Fibroblast of peridontal ligament (primary cell): ENCODE data around the gene ASCL3.
"Not testable (repeated sequence)": the region's sequence is repeated elsewhere in the genome, so short reads cannot be mapped to it uniquely, and the experiment has no call there.

Experiments
- DNase-seq: peaks from one replicate; pipeline ENCODE4 v3.0.0-alpha.2; 2010; ENCODE audit errors: extremely low read depth

Gene ASCL3

DNA sequence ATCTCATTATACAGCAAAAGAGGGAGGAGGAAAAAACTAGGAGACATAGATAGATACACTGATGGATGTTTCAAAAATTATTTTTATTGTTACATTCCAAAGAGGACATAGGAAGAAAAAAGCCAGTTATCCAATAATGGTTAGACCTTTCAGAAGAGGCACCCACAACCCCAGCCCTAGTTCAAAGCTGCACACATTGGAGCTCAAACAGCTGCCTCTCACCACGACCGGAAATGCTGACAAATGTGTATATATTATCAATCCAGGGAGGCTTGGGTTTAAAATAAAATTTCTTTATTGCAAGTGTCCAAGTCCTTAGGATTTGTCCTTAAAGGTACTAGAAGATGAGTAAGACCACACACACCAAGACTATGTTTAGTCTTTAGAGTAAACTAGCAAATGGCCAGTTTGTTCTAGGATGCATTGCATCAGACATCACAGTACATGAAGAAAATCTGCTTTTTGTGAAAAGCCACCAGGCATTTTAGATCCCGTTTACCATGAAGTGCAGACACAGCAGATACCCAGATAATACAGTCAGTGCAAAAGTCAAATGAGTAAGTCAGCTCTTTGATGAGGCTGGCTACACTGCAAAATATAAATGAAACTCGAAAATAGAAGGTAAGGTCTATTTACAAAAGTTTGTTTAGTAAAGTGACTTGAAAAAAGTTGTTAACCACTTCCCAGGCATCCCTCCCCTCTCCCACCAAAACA, 4.6 kb upstream of the ASCL3 start:
- no peak for DNase-seq

DNA sequence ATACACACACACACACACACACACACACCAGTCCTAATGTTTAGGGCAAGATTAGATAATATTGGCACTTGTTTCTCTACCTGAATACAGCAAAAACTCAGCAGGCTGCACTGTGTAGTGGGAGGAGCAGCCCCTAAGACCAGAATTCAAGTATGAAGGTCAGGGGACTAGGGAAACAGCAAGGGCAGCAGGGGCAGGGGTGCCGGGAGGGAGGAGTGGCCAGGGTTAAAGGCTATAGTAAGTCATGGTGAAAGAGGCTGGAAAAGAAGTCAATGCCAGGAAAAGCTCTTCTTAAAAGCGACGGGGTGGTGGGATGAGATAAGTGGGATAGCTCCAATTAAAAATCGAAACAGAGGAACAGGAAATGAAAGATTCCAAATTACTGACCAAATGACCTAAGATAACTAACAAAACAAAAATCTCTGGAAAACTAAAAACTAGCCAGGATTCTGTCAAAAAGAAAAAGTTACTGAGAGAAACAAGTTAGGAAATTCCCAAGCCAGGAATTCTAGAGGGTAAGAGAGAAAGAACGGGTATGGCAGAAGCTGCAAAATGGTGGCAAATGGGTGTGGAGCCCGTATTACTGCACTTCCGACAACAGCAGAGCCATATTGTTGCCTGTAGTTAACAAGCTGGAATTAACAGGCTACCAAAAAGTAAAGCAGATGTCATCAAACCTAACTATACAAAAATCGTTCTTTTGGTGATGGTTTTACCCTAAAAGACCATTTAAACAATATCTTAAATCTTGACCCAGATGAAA, 1.3 kb downstream of the ASCL3 start:
- DNase-seq, result no peak

DNA sequence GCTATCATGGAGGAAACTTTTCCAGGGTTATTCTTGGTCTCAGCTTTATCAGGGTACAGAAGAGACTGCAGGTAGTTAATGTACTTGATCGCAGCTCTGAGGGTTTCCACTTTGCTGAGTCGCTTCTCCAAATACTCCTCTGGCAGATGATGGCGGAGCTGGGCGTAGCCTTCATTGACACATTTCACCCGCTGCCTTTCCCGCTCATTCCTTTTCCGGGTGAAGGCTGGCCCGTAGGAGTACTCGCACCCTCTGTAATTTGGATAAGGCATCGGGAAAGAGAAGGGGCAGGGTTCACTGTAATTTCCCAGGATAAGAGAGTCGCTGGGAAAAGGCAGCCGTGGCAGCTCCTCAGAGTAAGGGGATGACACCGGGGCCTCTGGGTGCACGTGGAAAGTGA, 5.2 kb downstream of the ASCL3 start:
- DNase-seq, result no peak

DNA sequence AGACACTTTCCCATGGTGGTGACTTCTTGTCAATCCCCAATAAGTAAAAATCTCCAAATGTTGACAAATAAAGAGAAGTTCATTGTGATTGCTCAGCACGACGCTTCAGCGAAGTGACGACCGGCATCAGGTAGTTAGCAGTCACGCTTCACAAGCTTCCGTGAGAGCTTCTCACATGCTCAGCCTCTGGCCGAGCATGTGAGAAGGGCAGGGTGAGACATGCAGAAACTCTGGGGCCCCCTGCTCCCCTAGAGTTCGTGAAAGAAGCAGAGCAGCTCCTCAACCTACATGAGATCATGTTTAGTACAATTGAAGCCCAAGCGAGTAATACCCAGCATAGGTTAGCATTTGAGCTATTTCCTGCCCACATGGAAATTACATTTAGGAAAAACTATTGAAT, 5.7 kb downstream of the ASCL3 start:
- DNase-seq, result no peak

DNA sequence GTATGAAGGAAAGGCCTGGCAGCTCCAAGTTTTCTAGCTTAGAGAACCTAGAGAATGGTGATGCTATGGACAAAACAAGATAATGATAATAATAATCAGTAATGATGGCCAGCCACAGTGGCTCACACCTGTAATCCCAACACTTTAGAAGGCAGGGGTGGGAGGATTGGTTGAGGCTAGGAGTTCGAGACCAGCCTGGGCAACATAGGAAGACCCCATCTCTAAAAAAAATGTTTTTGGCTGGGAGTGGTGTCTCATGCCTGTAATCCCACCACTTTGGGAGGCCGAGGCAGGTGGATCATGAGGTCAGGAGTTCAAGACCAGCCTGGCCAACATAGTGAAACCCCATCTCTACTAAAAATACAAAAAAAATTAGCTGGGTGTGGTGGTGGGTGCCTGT, 7.0 kb downstream of the ASCL3 start:
- DNase-seq, result not testable (repeated sequence)

DNA sequence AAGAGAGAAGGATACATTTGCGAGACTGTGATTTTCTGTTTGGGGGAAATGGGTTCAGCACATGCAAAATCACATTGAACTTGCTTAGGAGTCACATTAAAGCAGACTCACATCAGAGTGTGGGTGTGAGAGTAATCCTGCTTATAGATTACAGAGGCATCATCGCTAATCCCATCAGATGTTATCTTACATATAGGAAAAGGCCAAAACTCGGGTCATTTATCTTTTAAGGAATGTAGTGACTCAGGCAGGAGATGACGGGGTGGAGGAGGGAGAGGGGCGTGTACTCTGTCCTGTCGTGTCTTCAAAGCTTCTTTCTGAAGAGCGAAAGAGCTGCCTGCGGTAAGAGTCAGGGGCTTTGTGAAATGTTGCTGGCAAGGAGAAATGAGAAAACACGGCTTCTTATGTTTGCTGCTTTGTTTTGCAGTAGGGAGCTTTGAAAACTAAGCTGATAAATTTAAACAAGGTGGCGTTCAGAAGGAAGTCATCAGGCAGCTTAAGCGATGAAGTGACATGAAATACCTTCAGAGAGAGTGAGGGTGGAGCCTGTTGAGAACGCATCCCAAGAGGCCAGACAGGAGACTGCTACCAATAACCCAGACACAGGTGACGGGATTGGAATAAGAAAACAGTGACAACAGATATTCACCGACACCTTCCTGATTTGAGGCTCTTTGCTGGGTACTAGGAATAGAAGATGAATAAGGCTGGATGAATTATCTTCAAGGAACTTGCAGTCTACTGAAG, 7.9 kb downstream of the ASCL3 start:
- DNase-seq, result peak; percentile 36

DNA sequence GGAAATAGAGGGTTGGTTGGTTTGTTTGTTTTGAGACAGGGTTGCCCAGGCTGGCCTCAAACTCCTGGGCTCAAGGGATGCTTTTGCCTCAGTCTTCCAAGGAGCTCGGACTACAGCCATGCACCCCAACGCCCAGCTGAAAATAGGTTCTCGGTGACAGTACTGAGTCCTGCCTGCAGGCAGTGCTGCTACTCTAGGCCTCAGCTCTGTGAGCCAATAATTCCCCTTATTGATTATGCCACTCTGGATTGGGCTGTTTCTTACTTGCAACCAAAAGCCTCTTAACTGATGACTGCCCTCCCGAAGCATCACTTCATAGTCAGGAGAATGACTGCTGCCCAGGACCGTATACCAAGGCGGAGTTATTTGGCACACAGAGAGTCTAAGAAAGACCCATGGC, 8.9 kb downstream of the ASCL3 start:
- no peak for DNase-seq

DNA sequence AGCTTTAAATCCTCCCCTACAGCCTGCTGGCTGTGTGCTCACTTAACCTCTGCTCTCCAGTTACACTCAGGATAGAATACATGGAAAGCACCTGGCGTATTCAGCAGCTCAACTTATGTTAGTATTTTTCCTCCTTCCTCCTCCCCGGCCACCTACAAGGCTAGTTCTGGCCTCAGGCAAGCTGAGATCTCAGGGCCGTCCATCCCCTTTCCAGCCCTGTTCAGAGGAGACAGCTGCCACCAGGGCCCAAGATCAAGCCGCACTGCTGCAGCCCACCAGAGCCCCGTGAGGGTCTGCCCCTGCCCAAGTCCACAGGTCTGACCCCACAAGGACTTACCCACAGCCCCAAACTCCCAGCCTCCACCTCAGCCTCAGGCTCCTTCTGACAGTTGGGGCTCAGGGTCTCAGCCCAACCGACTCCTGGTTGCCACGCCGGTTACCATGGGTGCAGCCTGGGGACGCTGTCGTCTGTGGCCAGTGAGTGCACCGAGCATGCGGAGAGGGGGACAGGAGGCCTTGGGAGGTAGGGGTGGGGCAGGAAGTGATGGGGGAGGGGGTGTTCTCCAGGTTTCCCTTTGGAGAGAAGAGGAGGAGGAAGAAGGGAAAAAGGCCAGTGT, 10.1 kb downstream of the ASCL3 start, which contains the start of gene C11orf16:
C11orf16 (minus strand) TSS at position 384 of the 617 bp plus-strand sequence. CDS start 639 bp downstream, outside the sequence.
- no peak for DNase-seq

DNA sequence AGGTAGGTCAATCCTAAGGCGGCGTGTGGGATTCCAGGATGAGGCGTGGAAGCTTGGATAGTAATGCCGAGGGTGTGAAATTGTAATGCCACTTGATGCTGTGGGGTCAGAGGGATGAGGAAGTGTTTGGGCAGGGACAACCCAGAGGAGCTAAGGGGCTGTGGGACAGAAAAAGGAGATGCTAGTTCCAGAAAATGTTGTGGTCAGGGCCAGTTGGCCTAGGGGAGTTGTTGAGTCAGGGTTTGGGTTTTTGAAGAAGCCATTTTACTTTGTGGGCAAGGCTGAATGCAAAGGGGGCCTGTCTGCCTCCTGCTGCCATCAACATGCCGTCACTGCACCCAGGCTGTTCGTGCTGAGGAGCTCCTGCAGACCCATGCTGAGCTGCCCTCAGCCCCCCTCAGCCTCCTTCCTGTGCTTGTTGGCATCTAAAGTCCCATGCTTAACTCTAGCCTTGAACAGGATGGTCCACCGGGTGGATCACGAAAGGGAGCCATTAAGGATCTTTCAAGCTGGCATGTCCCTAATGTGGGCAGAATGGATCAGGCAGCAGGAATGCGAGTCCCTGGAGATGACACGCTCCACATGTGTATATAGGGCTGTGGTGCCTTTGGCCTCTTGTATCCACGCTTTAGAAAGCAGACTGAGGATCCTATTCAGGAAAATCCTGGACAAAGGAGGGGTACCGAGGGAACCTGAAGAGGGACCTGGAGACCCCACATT, 12.2 kb downstream of the ASCL3 start:
- no peak for DNase-seq

DNA sequence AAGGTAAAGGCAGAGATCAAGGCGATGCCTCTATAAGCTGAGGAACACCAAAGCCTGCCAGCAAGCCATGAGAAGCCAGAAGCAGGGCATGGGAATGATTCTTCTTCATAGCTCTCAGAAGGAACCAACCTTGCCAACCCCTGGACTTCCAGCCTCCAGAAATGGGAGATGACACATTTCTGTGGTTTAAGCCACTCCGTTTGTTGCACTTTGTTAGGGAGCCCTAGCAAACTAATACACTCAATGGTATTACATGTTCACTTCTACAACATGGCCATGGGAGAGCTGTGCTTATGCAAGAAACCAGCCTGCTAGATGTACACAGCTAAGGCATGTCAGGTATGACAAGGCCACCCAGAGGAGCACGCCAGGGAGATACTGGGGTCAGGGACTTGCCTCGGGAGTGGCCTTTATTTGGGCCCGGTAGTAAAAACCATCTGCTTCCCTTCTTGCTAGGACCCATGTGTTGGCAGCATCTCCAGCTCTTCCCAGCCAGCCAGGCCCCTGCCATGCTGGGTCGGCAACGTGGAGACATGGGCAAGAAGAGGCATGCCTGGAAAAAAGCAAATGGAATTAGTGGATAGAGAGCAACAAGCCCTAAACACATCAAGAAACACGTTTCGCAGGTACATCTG, 13.7 kb downstream of the ASCL3 start:
- peak; percentile 42 for DNase-seq

DNA sequence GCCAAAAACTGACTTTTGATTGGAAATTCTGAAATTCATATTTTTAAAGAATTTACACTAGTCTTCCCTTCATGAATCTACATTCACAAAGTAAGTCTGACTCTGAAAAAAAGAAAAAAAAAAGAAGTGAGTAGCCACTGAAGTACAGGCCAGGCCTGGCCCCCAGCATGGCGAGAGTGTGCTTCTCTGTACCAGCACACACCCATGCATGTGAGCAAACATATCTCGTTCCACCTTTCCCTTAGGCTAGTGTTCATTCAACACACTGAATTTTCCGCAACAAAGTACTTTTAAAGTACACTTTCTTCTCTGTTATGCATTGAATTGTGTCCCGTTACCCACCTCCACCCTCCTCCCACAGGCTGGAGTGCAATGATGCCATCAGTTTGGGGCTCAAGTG, 14.6 kb downstream of the ASCL3 start:
- DNase-seq, result no peak

DNA sequence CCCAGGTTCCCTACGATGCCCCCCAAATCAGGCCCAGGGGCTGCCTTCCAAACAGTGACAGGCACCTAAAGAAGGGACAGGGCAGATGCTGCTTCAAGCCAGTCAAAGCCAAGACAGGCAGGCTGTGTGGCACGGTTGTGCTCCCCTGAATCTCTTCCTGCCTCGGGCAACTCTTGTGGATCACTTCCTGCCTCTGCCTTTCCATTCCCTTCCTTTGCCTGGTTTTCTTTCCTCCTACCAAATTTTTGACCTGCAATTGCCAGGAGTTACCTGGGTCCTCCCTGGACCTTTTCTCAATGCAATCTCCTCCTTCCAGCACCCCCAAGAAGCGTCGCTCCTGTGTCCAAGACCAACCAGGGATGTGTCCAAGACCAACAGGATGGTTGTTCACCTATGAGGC, 15.6 kb downstream of the ASCL3 start:
- no peak for DNase-seq

DNA sequence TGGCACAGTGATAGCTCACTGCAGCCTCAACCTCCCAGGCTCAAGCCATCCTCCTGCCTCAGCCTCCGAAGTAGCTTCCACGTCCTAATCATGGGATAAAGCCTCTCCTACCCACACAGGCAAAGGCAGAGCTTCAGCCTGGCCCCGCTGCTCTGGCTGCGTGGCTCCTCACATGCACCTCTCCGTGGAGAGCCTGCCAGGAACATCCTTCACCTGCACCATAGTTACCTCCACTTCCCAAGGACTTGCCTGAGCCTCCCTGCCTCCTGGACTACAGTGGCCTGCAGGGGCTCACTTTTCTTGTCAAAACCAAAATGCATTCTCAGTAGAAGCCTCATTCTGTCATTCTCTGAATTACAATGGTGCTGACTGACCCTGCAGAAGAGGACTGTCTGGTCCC, 16.6 kb downstream of the ASCL3 start:
- no peak for DNase-seq

DNA sequence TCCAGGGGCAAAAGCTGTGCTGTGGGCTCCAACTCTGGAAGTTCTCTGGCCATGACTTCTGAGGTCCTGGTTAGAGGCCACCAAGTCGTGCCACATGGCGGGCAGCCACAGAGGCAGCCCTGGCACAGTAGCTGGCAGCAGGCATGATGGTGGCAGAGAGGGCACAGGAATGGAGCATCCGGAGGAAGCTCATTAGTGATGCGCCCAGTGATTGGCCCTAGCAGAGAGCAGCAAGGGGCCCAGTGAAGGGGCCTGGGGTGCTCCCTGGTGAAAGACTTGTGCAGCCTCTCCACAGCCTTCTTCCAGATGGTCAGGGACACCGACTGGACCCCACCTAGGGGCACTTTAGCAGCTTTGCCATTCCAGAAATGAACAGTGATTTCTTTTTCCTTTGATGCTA, 17.1 kb downstream of the ASCL3 start:
- no peak for DNase-seq

DNA sequence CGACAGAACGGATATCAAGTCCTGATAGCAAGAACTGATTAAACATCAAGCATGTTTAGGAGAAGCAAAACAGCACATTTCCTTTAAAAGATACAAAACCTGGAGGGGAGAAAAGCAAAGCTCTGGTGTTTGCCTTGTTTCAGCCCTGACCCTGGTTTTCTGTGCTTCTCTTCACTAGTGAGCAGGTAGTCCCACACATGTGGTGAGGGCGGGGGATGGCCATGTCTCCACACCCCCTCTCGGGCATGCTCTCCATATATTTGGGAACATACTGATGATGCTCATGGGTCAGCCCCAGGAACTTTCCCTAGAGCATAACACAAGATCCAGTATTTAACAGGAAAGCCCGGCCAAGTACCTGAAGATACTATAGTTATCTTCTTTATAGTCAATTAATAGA, 20.1 kb downstream of the ASCL3 start:
- no peak for DNase-seq

DNA sequence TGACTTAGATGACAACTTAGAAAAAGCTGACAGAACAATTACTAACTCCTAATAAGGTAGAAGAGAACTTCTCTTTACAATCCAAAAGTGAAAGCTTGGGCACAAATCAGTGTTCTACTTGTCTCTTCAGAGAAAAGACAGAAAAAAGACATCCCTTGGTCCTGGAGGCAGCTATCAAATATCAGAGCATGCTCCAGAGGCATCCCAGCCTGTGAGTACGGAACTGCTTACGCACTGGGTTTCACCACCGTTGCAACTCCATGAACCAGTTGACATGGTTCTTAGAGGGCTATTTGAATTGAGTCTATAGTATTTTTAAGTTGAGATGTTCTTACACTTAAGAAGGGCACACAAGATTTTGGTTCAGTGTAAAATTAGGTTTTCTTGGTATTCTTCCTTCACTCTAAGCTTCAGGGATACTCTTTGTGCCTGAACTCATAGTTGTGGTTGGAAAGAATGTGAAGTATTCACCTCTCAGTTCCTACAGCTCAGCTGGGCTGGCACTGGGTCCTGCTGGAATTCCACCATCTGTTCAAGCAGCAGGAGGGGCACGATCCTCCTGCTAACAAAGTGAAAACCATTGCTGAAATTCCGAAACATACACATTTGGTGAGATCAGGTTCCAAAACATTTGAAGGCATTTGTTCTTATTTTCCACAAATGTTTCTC, 25.5 kb downstream of the ASCL3 start:
- DNase-seq, result peak; percentile 94

DNA sequence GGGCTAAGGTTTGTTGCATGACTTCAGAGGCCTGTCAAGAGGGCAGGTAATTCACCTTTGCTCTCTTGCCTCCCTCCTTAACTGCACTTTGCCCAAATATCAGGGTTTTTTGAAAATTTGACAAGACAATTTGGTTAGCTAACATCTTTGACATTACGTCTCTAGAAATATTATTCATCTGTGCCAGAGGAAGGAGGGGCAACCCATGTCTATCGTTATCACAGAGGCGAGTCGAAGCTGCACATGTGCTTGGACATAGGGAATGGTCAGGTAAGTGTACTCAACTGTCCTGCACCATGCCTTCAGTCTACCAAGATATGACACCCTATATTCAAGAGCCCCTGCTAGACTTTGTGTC, 28.2 kb downstream of the ASCL3 start:
- no peak for DNase-seq

DNA sequence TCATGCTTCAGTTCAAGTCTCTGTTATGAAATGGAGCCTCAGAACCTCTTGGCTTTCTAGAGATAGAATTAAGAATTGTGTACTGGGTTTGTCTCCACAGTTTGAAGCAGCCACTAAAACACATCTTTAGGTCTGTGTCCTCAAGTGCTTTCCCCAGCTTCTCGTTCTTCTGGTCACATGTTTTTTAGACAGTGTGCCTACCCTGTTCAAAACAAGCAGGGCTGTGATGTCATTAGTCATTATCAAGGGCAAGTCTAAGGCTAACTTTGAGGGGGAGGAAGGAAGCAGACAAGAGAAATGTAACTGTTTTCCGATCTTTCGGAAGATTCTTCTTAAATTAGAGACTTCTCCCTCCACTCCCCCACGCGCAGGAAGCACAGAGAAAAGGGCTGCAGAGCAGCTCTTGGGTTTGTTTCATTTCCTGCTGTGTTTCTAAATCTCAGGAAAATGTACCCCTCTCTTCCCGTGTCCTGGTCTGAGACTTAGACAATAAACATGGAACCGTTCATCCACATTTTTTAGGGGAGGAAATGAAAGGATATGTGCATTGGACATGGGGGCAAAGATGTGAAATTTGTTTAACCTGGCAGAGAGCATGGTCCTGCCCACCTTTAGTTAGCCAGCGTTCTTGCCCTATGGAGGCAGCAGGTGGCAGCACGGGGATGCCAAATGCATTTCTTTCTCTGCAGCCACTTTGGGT, 28.7 kb downstream of the ASCL3 start:
- DNase-seq, result peak; percentile 60

DNA sequence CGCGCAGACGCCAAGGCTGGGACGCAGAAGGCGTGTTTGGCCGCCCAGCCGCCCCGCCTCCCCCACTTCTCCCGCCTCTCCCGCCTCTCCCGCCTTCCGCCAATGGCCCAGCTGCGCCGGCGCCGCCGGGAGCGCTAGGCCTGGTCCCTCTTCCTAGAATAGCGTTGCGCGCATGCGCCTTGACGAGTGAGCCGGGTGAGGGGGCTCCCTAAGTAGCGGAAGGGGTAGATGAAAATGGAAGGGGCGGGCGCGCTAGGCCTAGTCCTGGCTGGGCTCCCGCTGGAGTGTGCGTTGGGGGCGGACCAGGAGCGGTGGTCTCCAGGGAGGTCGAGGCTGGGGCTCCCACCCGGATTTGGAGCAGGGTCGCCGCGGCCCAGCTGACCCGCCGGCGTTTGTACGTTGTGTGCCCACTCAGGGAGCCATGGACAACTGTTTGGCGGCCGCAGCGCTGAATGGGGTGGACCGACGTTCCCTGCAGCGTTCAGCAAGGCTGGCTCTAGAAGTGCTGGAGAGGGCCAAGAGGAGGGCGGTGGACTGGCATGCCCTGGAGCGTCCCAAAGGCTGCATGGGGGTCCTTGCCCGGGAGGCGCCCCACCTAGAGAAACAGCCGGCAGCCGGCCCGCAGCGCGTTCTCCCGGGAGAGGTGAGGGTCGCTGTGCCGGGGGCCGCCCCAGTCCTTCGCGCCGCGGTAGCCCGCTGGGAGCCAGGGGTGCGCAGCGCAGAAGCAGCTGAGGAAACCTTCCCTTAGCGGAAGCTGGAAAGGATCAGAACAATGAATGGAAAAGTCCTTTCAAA, 31.6 kb downstream of the ASCL3 start, which contains the start of gene AKIP1:
AKIP1 (plus strand) TSS at position 161 of the 795 bp plus-strand sequence; CDS start at position 422, 261 bp downstream.
- peak; percentile 90 for DNase-seq
